Fibroblast of skin of left biceps (primary cell): ENCODE results near the gene C12orf76.
A peak's percentile ranks its signal among the peaks of the same experiment; 100 is the strongest.

Experiments
- DNase-seq, 2 experiments: peaks; one replicate each; pipeline ENCODE4 v3.0.0-alpha.2; 2013; ENCODE audit warnings: low read depth in 2 of 2

The C12orf76 gene

DNA sequence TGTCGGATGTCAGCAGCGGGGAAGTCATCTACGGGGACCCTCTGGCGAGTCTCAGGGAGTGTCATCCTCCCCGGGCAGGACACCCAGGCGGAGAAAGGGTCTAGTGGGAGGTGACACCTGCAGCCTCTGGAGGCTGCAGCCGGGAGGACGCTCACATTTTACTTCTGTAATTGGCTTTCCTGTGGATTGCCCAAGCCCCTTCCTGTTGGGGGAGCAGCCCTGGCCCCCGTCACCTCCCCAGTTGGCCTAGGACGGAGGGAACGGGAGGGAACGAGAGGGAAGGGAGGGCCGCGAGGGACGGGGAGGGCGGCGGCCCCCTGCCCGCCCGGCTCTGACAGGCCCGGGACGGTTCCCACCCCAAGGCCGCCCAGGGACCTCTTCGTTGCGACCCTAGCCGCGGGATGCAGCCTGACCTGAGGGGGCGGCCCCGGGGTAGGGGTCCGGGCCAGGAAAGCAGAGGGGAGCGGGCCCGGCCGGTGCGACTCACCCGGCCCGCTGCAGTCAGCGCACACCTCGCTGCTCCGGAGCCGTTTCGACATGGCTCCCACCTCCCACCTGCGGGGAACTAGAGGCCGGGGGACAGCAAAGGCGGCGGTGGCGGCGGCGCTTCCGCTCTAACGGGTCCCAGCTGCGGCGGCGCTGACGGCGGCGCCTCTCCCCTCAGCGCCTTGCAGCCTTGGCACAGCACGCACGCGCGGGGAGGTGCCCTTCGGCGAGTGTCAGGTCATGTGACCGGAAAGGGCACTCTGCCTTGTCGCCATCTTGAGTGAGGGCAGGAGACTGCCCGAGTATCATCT lies 52.4 kb downstream of the C12orf76 start, which contains the start of gene GIT2:
GIT2 (minus strand) TSS at position 683 of the 797 bp plus-strand sequence; CDS start at position 539, 144 bp downstream.
- peak; percentile 59 to 68 for DNase-seq

DNA sequence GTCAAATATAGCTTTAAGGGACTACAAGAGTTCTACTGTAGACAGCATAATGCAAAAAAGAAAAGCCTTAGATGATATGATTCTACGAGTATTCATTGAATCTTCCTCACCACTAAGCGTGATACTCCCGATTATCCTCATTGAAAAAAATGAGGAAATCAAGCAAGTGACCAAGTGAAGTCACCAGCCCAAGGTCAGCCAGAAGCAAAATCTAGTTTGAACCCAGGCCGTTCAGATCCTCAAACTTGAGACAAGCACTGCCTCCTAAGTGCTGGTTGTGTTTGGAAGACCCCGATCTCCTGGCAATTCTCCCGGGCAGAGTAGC lies 53.0 kb downstream of the C12orf76 start:
- no peak for DNase-seq

DNA sequence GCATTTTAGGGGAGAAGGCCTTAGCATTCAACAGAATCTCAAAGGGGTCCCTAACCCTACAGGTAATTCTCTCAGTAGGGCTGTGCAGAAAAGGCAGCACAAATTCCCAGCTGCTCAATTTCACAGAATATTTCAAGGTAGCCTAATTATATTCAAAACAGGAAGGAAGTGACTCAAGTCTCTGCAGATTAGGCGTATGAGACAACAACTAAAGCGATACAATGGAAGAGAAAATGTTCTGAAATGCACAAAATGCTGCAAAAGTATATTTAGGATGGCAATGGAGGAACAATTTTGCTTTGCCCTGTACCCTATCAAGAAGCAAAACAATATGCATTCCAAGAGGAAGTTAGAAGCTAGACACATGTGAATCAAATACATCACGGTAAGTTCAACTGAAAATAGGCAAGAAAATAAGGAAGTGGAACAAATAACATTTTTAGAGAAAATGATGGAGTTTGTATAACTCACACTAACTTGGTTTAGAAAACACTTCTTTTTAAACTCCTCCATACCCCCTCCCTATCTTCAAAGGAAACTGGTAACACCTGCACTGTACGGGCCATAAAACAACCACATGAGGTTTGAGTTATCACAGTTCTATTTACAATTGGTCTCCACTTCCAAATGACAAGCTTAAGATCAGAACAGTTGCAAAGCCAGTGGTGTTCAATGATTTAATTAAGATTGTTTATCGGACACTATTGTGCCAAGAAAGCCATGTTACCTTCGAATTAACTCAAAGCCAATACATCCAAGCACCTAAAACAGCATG lies 53.7 kb downstream of the C12orf76 start:
- DNase-seq, result no peak

DNA sequence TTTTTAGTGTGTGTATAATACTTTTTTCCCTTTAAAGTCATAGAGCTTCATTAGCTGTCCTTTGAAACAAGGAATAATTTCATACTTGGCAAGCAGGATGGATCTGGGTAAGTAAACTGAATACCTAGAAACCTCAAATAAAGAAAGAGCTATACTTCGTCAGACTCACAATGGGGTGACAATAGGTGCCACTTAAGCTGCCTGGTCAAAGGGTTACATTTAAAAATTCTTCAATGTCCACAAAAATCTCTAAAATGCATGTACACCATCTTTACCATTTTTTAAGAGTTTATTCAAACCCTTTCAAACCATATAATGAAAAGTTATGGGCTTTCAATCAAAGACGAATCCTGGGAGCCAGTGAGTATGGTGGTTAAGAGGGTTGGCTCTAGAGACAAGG lies 55.2 kb downstream of the C12orf76 start:
- no peak for DNase-seq

DNA sequence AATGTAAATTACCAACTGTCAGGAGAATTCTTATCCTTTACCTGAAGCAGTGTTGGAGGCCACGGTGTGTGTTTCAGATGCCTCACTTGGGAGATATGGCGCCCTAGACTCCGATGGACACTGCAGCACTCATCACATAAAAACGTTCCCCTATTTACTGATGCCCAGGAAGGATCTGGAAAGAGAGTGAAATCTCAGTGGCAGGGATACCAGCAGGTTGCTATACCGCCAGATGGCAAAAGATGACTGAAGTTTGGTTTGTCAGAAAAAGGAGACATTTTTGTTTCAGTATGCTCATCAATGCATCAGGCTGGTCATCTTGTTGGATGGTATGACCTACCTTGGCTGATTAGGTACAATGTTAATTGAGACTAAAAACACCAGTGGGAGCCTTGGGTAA lies 56.7 kb downstream of the C12orf76 start:
- no peak for DNase-seq
